Upper lobe of left lung (tissue), 4 donors: ENCODE measurements around the gene ATP6V0E2.

ENCODE experiments used
- EP300 ChIP-seq, 4 donors: sonication (generic); formaldehyde crosslinking; IDR thresholded peaks; one replicate each; pipeline ENCODE4 v1.5.1; 2017; ENCODE audit warnings: antibody characterized with exemption in 4 of 4, control low read depth in 2 of 4
- POLR2A ChIP-seq, 4 donors: fragments of 450-650 bp; IDR thresholded peaks; one replicate each; pipeline ENCODE4 v1.5.1; 2016 to 2017; ENCODE audit warnings: antibody characterized with exemption in 4 of 4, mild to moderate bottlenecking in 2 of 4
- TF ChIP-seq, protein P1 (sequence below), 6 experiments: fragments of 450-650 bp in 4 of 6; fragments of 200-600 bp in 2 of 6; sonication (generic) in 2 of 6; IDR thresholded peaks; one replicate each; pipeline ENCODE4 v1.5.1; 2016 to 2019; ENCODE audit warnings: antibody characterized with exemption in 6 of 6

DNA sequence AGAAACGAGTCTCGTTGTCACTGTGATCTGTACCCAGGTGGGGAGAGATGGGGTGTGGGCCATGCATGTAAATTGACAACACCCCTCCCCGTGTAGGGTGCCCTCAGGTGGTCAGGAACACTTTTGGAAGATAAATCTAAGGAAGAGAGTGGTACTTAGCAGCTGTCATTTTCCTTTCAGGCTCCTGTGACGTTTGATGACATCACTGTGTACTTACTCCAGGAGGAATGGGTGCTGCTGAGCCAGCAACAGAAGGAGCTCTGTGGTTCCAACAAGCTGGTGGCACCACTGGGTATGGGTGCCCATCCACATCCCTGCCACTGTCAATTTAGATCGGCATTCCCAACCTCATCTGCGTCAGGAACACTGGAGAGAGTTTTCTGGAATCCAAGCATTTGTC, 29.3 kb upstream of the ATP6V0E2 start:
- TF ChIP-seq EP300 (IDR thresholded peaks at IDR 0.05) (no peak), POLR2A (IDR thresholded peaks at IDR 0.05) (no peak)
- TF ChIP-seq, protein P1, sequence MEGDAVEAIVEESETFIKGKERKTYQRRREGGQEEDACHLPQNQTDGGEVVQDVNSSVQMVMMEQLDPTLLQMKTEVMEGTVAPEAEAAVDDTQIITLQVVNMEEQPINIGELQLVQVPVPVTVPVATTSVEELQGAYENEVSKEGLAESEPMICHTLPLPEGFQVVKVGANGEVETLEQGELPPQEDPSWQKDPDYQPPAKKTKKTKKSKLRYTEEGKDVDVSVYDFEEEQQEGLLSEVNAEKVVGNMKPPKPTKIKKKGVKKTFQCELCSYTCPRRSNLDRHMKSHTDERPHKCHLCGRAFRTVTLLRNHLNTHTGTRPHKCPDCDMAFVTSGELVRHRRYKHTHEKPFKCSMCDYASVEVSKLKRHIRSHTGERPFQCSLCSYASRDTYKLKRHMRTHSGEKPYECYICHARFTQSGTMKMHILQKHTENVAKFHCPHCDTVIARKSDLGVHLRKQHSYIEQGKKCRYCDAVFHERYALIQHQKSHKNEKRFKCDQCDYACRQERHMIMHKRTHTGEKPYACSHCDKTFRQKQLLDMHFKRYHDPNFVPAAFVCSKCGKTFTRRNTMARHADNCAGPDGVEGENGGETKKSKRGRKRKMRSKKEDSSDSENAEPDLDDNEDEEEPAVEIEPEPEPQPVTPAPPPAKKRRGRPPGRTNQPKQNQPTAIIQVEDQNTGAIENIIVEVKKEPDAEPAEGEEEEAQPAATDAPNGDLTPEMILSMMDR (IDR thresholded peaks at IDR 0.05): no peak
